ENCODE measurements around the gene SDK1. TPM values are rescaled to one million over a fixed set of nuclear protein-coding genes. Genes with fewer than 3 reads are reported as not detected.

SDK1 gene
- total and polyA plus RNA-seq, 2 experiments from 2014 or later, result 2.1 to 10.0 TPM

- no peaks in the 10 kb centered on the region for H4K20me1 ChIP-seq (replicated peaks; ENCODE audit: insufficient read depth)
- H3K9me3 Mint-ChIP-seq, result no peaks in the 10 kb centered on the region
- no peak overlapping the region for H3K4me3 Mint-ChIP-seq
- no peak overlapping the region for H3K27ac ChIP-seq (ENCODE audit: low read depth)
- H3K79me2 ChIP-seq (replicated peaks; ENCODE audit: insufficient read depth), result no peaks in the 10 kb centered on the region
- ATAC-seq, result no peak
- no peak overlapping the region for H3K27ac Mint-ChIP-seq
- no peak for DNase-seq (ENCODE audit: low spot score)
- peaks cover 38% of the 10 kb centered on the region for H3K4me1 Mint-ChIP-seq
- no peaks in the 10 kb centered on the region for H3K27me3 ChIP-seq (ENCODE audit: insufficient read depth)
- H3K36me3 ChIP-seq (ENCODE audit: insufficient read depth), result no peaks in the 10 kb centered on the region
- TF ChIP-seq ZNF114 (CRISPR knock-in tag; IDR thresholded peaks at IDR 0.05) (no peak), ETS1 (IDR thresholded peaks at IDR 0.05) (no peak), JUNB (IDR thresholded peaks at IDR 0.05; ENCODE audit: unreplicated experiment) (no peak), ZNF462 (CRISPR knock-in tag; IDR thresholded peaks at IDR 0.05) (no peak), REST (IDR thresholded peaks at IDR 0.05; ENCODE audit: unreplicated experiment) (no peak), NANOG (IDR thresholded peaks at IDR 0.05; ENCODE audit: borderline replicate concordance) (no peak), EZH2 (IDR thresholded peaks at IDR 0.05; ENCODE audit: low read depth, unreplicated experiment) (no peak), EZH2phosphoT487 (IDR thresholded peaks at IDR 0.05; ENCODE audit: unreplicated experiment) (no peak), ZNF331 (CRISPR knock-in tag; IDR thresholded peaks at IDR 0.05; ENCODE audit: low read depth) (no peak), POLR2AphosphoS5 (IDR thresholded peaks at IDR 0.05; ENCODE audit: low read depth) (no peak), STAT1 (IDR thresholded peaks at IDR 0.05; ENCODE audit: unreplicated experiment) (no peak), CREB1 (CRISPR knock-in tag; IDR thresholded peaks at IDR 0.05; ENCODE audit: low read depth) (no peak)
- TF ChIP-seq, protein P1, sequence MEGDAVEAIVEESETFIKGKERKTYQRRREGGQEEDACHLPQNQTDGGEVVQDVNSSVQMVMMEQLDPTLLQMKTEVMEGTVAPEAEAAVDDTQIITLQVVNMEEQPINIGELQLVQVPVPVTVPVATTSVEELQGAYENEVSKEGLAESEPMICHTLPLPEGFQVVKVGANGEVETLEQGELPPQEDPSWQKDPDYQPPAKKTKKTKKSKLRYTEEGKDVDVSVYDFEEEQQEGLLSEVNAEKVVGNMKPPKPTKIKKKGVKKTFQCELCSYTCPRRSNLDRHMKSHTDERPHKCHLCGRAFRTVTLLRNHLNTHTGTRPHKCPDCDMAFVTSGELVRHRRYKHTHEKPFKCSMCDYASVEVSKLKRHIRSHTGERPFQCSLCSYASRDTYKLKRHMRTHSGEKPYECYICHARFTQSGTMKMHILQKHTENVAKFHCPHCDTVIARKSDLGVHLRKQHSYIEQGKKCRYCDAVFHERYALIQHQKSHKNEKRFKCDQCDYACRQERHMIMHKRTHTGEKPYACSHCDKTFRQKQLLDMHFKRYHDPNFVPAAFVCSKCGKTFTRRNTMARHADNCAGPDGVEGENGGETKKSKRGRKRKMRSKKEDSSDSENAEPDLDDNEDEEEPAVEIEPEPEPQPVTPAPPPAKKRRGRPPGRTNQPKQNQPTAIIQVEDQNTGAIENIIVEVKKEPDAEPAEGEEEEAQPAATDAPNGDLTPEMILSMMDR (conservative IDR thresholded peaks at IDR 0.05; ENCODE audit: low read depth in 2 of 2), result no peak
- H3K36me3 Mint-ChIP-seq (ENCODE audit: low read depth), result no peaks in the 10 kb centered on the region
- peaks cover 11% of the 10 kb centered on the region for H3K27me3 Mint-ChIP-seq (ENCODE audit: insufficient read depth, low read depth, poor library complexity)
- no peak overlapping the region for H2AFZ ChIP-seq
- H3K4me2 ChIP-seq, result no peak overlapping the region
- no peak overlapping the region for H3K4me3 ChIP-seq
- peaks cover 3% of the 10 kb centered on the region; the same call in 1 of the 2 replicates for H3K9me2 ChIP-seq (ENCODE audit: insufficient read depth)
- no peaks in the 10 kb centered on the region for H3F3A ChIP-seq (replicated peaks; ENCODE audit: low read depth)
- H3K4me1 ChIP-seq (ENCODE audit: insufficient read depth), result peaks cover 24% of the 10 kb centered on the region
Observed at GRCh38 chr7:4045450-4045849, 744.4 kb downstream of the SDK1 start.

All from GM23338 (cell line).